Loucy (cell line): ENCODE results near the gene MACROH2A1.

ENCODE experiments used
- H2AFZ ChIP-seq: fragments of 200-600 bp; sonication (generic); 2 replicates; pipeline ENCODE4 v1.6.0; 2016; ENCODE audit warnings: antibody characterized with exemption, mild to moderate bottlenecking, low read length, moderate library complexity
- H3F3A ChIP-seq: fragments of 200-600 bp; 2 replicates; pipeline ENCODE4 v1.6.0; 2016; ENCODE audit warnings: antibody characterized with exemption, low read depth, mild to moderate bottlenecking
- H3K27me3 ChIP-seq: fragments of 200-600 bp; sonication (generic); 2 replicates; pipeline ENCODE4 v1.6.1; 2014; ENCODE audit warnings: low read length, mild to moderate bottlenecking; ENCODE audit not compliant: insufficient read depth, poor library complexity, severe bottlenecking
- H3K36me3 ChIP-seq: fragments of 200-600 bp; sonication (generic); 2 replicates; pipeline ENCODE4 v1.6.1; 2016; ENCODE audit warnings: low read length; ENCODE audit not compliant: insufficient read depth
- H3K4me1 ChIP-seq: fragments of 200-600 bp; sonication (generic); 2 replicates; pipeline ENCODE4 v1.5.1; 2014; ENCODE audit warnings: low read length, mild to moderate bottlenecking; ENCODE audit not compliant: insufficient read depth, poor library complexity, severe bottlenecking
- H3K4me2 ChIP-seq: fragments of 200-600 bp; sonication (generic); 2 replicates; pipeline ENCODE4 v1.6.0; 2014; ENCODE audit warnings: antibody characterized with exemption, low read length, low read depth, mild to moderate bottlenecking; ENCODE audit not compliant: poor library complexity, severe bottlenecking
- H3K4me3 ChIP-seq: fragments of 200-600 bp; sonication (generic); 2 replicates; pipeline ENCODE4 v1.5.1; 2014; ENCODE audit warnings: low read length, mild to moderate bottlenecking, mixed read lengths; ENCODE audit not compliant: poor library complexity, severe bottlenecking
- H3K79me2 ChIP-seq: fragments of 200-600 bp; sonication (generic); 2 replicates; pipeline ENCODE4 v1.6.1; 2014; ENCODE audit warnings: low read length; ENCODE audit not compliant: insufficient read depth
- H3K9ac ChIP-seq: fragments of 200-600 bp; sonication (generic); 2 replicates; pipeline ENCODE4 v1.6.0; 2014; ENCODE audit warnings: mild to moderate bottlenecking, low read depth, low read length, moderate library complexity; ENCODE audit not compliant: poor library complexity, severe bottlenecking
- H3K9me2 ChIP-seq: fragments of 200-600 bp; sonication (generic); replicated peaks from 2 replicates; pipeline ENCODE4 v1.6.1; 2016; ENCODE audit warnings: low read depth, low read length, mixed read lengths
- H3K9me3 ChIP-seq: fragments of 200-600 bp; sonication (generic); 2 replicates; pipeline ENCODE4 v1.6.1; 2014; ENCODE audit warnings: mild to moderate bottlenecking, antibody characterized with exemption, low read length, low read depth; ENCODE audit not compliant: insufficient read depth
- H4K20me1 ChIP-seq: fragments of 200-600 bp; sonication (generic); 2 replicates; pipeline ENCODE4 v1.6.0; 2014; ENCODE audit warnings: antibody characterized with exemption, low read length, mild to moderate bottlenecking; ENCODE audit not compliant: insufficient read depth, poor library complexity, severe bottlenecking
- CTCF ChIP-seq: fragments of 200-600 bp; sonication (generic); conservative IDR thresholded peaks from 2 replicates; pipeline ENCODE4 v1.5.1; 2014; ENCODE audit warnings: mild to moderate bottlenecking, antibody characterized with exemption, low read length
- EZH2phosphoT487 ChIP-seq: fragments of 200-600 bp; IDR thresholded peaks from 2 replicates; pipeline ENCODE4 v1.6.1; 2018; ENCODE audit warnings: antibody characterized with exemption, mild to moderate bottlenecking, moderate library complexity, borderline replicate concordance

The MACROH2A1 gene

GRCh38 chr5:135442431-135443160 lies 43.6 kb upstream of the MACROH2A1 start:
- Histone ChIP-seq H2AFZ (no peak overlapping the region), H4K20me1 (no peaks in the 10 kb centered on the region), H3K9ac (no peak overlapping the region), H3K36me3 (no peaks in the 10 kb centered on the region), H3K4me3 (no peak overlapping the region), H3F3A (no peaks in the 10 kb centered on the region), H3K79me2 (no peaks in the 10 kb centered on the region), H3K9me3 (no peaks in the 10 kb centered on the region), H3K27me3 (no peaks in the 10 kb centered on the region), H3K9me2 (no peaks in the 10 kb centered on the region), H3K4me1 (peaks cover 30% of the 10 kb centered on the region), H3K4me2 (no peak overlapping the region)
- TF ChIP-seq CTCF (no peak), EZH2phosphoT487 (no peak)

- H3K9me2 ChIP-seq, result no peaks in the 10 kb centered on the region
- TF ChIP-seq CTCF, result no peak
- TF ChIP-seq EZH2phosphoT487, result no peak
- no peak overlapping the region for H3K4me3 ChIP-seq
- no peak overlapping the region for H3K9ac ChIP-seq
- peaks cover 34% of the 10 kb centered on the region for H3K4me1 ChIP-seq
- H3K36me3 ChIP-seq, result no peaks in the 10 kb centered on the region
- H3K27me3 ChIP-seq, result no peaks in the 10 kb centered on the region
- no peaks in the 10 kb centered on the region for H4K20me1 ChIP-seq
- no peak overlapping the region for H3K4me2 ChIP-seq
- no peak overlapping the region for H2AFZ ChIP-seq
- no peaks in the 10 kb centered on the region for H3K79me2 ChIP-seq
- H3K9me3 ChIP-seq, result no peaks in the 10 kb centered on the region
- H3F3A ChIP-seq, result no peaks in the 10 kb centered on the region
These were observed 42.9 kb upstream of the MACROH2A1 start for GRCh38 chr5:135441919-135442318.

- H3K9me3 ChIP-seq, result no peaks in the 10 kb centered on the region
These were observed 42.4 kb upstream of the MACROH2A1 start for GRCh38 chr5:135441350-135441831.

More at GRCh38 chr5:135441350-135441831, 42.4 kb upstream of the MACROH2A1 start:
- Histone ChIP-seq H3K9me2 (no peaks in the 10 kb centered on the region), H4K20me1 (no peaks in the 10 kb centered on the region), H3K27me3 (no peaks in the 10 kb centered on the region), H3K9ac (no peak overlapping the region), H3K4me2 (peak overlapping the region; percentile 7), H3K4me1 (peaks cover 35% of the 10 kb centered on the region), H3F3A (no peaks in the 10 kb centered on the region), H3K79me2 (no peaks in the 10 kb centered on the region), H2AFZ (peak overlapping the region; percentile 10; the same call in 1 of the 2 replicates), H3K36me3 (no peaks in the 10 kb centered on the region), H3K4me3 (no peak overlapping the region)
- TF ChIP-seq CTCF, result no peak
- TF ChIP-seq EZH2phosphoT487, result no peak
